GM12878 (cell line): ENCODE measurements around the gene AIFM3. TPM values are rescaled to one million over a fixed set of nuclear protein-coding genes. Genes with fewer than 3 reads are reported as not detected.

Experiments
- ATAC-seq: fragments of 200-7000 bp; cut with Tn5 transposase; 3 replicates; pipeline ENCODE4 v1.9.1; 2020; ENCODE audit warnings: mild to moderate bottlenecking, moderate library complexity
- BruUV-seq: library from RNA; stranded (reverse); fragments of 400-500 nt; replicated peaks from 2 replicates; lab custom pipeline; 2021; lab: Mats Ljungman, UMichigan
- CTCF ChIA-PET: fragments of 300-600 bp; sonication (Branson Sonifier 250); formaldehyde crosslinking; extraction: SDS; loops from one replicate; lab custom pipeline; 2021; ENCODE audit warnings: inconsistent platforms; lab: Yijun Ruan, JAX
- POLR2A ChIA-PET: fragments of 350-600 bp; formaldehyde crosslinking; extraction: SDS; loops from one replicate; lab custom pipeline; 2021; ENCODE audit warnings: inconsistent platforms; lab: Charles Lee
- RAD21 ChIA-PET: fragments of 300-600 bp; sonication (Branson Sonifier 250); formaldehyde crosslinking; loops from one replicate; lab custom pipeline; 2023; ENCODE audit warnings: antibody characterized with exemption; ENCODE audit not compliant: unreplicated experiment; lab: Charles Lee
- SMC1A ChIA-PET: fragments of 300-600 bp; sonication (Branson Sonifier 250); formaldehyde crosslinking; loops from one replicate; lab custom pipeline; 2023; ENCODE audit not compliant: unreplicated experiment, uncharacterized antibody; lab: Charles Lee
- DNase-seq: peaks from one replicate; pipeline ENCODE4 v3.0.0-alpha.2; 2011; ENCODE audit warnings: low read depth, low spot score
- FAIRE-seq: peaks from 3 replicates; lab custom pipeline; 2011; peaks lifted over from hg19 to GRCh38; lab: Jason Lieb, UNC
- H2AFZ ChIP-seq: 2 replicates; pipeline ENCODE4 v1.6.0; 2011; ENCODE audit warnings: low read depth, low read length, control low read depth; ENCODE audit not compliant: control insufficient read depth
- H3K27ac ChIP-seq: 2 replicates; pipeline ENCODE4 v1.5.1; 2011; ENCODE audit warnings: control low read depth; ENCODE audit not compliant: control insufficient read depth, insufficient read depth
- H3K27me3 ChIP-seq, 2 experiments: replicated peaks in 1 of 2; 2 replicates each; pipeline versions ENCODE4 v1.6.0 to v1.6.1; 2011; ENCODE audit warnings: low read length in 1 of 2; ENCODE audit not compliant: control insufficient read depth in 2 of 2, insufficient read depth in 2 of 2
- H3K36me3 ChIP-seq, 2 experiments: 2 replicates each; pipeline ENCODE4 v1.5.1; 2011; ENCODE audit warnings: low read length in 1 of 2; ENCODE audit not compliant: control insufficient read depth in 2 of 2, insufficient read depth in 2 of 2
- H3K4me1 ChIP-seq: 2 replicates; pipeline ENCODE4 v1.6.1; 2011; ENCODE audit warnings: mild to moderate bottlenecking, low read length, moderate library complexity, mixed read lengths; ENCODE audit not compliant: control insufficient read depth, insufficient read depth
- H3K4me2 ChIP-seq: 2 replicates; pipeline ENCODE4 v1.6.0; 2011; ENCODE audit warnings: control low read depth; ENCODE audit not compliant: control insufficient read depth, insufficient read depth
- H3K4me3 ChIP-seq: fragments of 200-600 bp; sonication (generic); 2 replicates; pipeline ENCODE4 v1.5.1; 2016
- H3K79me2 ChIP-seq: 2 replicates; pipeline ENCODE4 v1.6.0; 2011; ENCODE audit warnings: low read length; ENCODE audit not compliant: control insufficient read depth, insufficient read depth
- H3K9ac ChIP-seq: 2 replicates; pipeline ENCODE4 v1.8.0; 2011; ENCODE audit warnings: low read length, control low read depth, mixed read lengths; ENCODE audit not compliant: control insufficient read depth, insufficient read depth
- H3K9me3 ChIP-seq: replicated peaks from 3 replicates; pipeline ENCODE4 v1.5.1; 2011; ENCODE audit warnings: mild to moderate bottlenecking, low read length; ENCODE audit not compliant: control insufficient read depth, insufficient read depth
- H4K20me1 ChIP-seq: 2 replicates; pipeline ENCODE4 v1.6.0; 2011; ENCODE audit not compliant: control insufficient read depth, insufficient read depth
- BHLHE40 ChIP-seq, 2 experiments: fragments of 450-650 bp in 1 of 2; IDR thresholded peaks; 2 replicates each; pipeline ENCODE4 v1.6.1; 2011 to 2017; ENCODE audit warnings: low read depth in 2 of 2, borderline replicate concordance in 1 of 2, improper control_type of control experiment in 1 of 2, low read length in 1 of 2, mild to moderate bottlenecking in 1 of 2
- CBX3 ChIP-seq: fragments of 200-600 bp; sonication (generic); IDR thresholded peaks from 2 replicates; pipeline ENCODE4 v1.6.1; 2016; ENCODE audit warnings: low read depth, borderline replicate concordance
- CBX5 ChIP-seq: sonication (generic); IDR thresholded peaks from 2 replicates; pipeline ENCODE4 v1.6.1; 2016; ENCODE audit warnings: low read depth, moderate library complexity, mild to moderate bottlenecking, inconsistent platforms
- ETV6 ChIP-seq, 2 experiments: fragments of 450-650 bp in 1 of 2; IDR thresholded peaks in 1 of 2; conservative IDR thresholded peaks in 1 of 2; 2 replicates each; pipeline ENCODE4 v1.6.1; 2014; ENCODE audit warnings: antibody characterized with exemption in 1 of 2, borderline replicate concordance in 1 of 2, low read depth in 1 of 2, mild to moderate bottlenecking in 1 of 2, moderate library complexity in 1 of 2
- NR2C2 ChIP-seq: IDR thresholded peaks from 2 replicates; pipeline ENCODE4 v1.6.1; 2011; ENCODE audit warnings: borderline replicate concordance, low read depth; ENCODE audit not compliant: control insufficient read depth, insufficient read length
- SKIL ChIP-seq: fragments of 450-650 bp; IDR thresholded peaks from 2 replicates; pipeline ENCODE4 v1.6.1; 2017; ENCODE audit warnings: mild to moderate bottlenecking, low read depth, inconsistent platforms; ENCODE audit not compliant: poor library complexity, severe bottlenecking
- SUZ12 ChIP-seq: fragments of 200-600 bp; sonication (generic); IDR thresholded peaks from one replicate; pipeline ENCODE4 v1.6.1; 2018; ENCODE audit warnings: antibody characterized with exemption, mild to moderate bottlenecking; ENCODE audit not compliant: unreplicated experiment
- ZNF274 ChIP-seq: IDR thresholded peaks from one replicate; pipeline ENCODE4 v1.8.0; 2011; ENCODE audit not compliant: insufficient read length, insufficient read depth
- WGBS: methylation state at CpG from one replicate; pipeline ENCODE4 v1.1.6; 2016; ENCODE audit warnings: low lambda C conversion rate; ENCODE audit not compliant: insufficient replicate concordance, insufficient coverage; ENCODE audit errors: missing lambda C conversion rate; 5-methylcytosine and 5-hydroxymethylcytosine counted together
- in situ Hi-C: fragments of 300-500 bp; cut with MboI; formaldehyde crosslinking; loops from 9 replicates; pipeline ENCODE4 v1.14.3; 2018; ENCODE audit warnings: mixed read lengths
- intact Hi-C: fragments of 100-400 bp; cut with micrococcal nuclease; formaldehyde crosslinking; loops from one replicate; pipeline ENCODE4 v1.14.2; 2022; ENCODE audit not compliant: unreplicated experiment
- polyA plus RNA-seq, 11 experiments: library from polyadenylated mRNA; depleted of rRNA in 4 of 11; unstranded in 6 of 11; stranded (reverse) in 5 of 11; fragments of >200 nt; fragmentation: Nextera tagmentation in 4 of 11; fragmentation: Illumina TruSeq in 1 of 11; extraction: Ambion mirVana in 4 of 11; extraction: Trizol in 1 of 11; gene quantifications; 1 replicate in 1 of 11; 2 replicates in 10 of 11; pipeline versions ENCODE4 v1.2.1 to v1.2.3, GENCODE V29; 2011 to 2016; ENCODE audit warnings: inconsistent platforms in 2 of 11, missing spikeins in 2 of 11, low read depth in 1 of 11
- total RNA-seq, 4 experiments: library from RNA; depleted of rRNA in 3 of 4; stranded (reverse); fragments of >200 nt in 3 of 4; fragmentation: Illumina TruSeq in 1 of 4; extraction: Trizol in 1 of 4; gene quantifications; 2 replicates each; pipeline versions ENCODE4 v1.2.1 to v1.2.3, GENCODE V29; 2013 to 2021

The AIFM3 gene
- total and polyA plus RNA-seq, 10 of the 15 experiments (the other 5 are each of a cell fraction or from before 2014, with no cell fraction given): 0.06 to 0.34 (median 0.21) TPM; not detected in 6

GRCh38 chr22:20964799-20965103 lies 2.3 kb upstream of the AIFM3 start (continued):
- TF ChIP-seq SKIL (no peak), NR2C2 (no peak), ETV6 (conservative IDR thresholded peaks at IDR 0.05 in 1 of 2, IDR thresholded peaks at IDR 0.05 in 1 of 2; ENCODE audit: borderline replicate concordance in 1 of 2, low read depth in 1 of 2) (no peak), CBX3 (no peak)

- no peak overlapping the region for H3K4me2 ChIP-seq
- WGBS: 31% methylated on average over 22 of the region's 65 CpGs
- no peaks in the 10 kb centered on the region for H3K36me3 ChIP-seq
- H3K9me3 ChIP-seq: no peaks in the 10 kb centered on the region
- no peaks in the 10 kb centered on the region for H3K79me2 ChIP-seq
- peaks cover 3% of the 10 kb centered on the region for H3K4me1 ChIP-seq
- H3K4me3 ChIP-seq: no peak overlapping the region
- H3K27ac ChIP-seq: no peak overlapping the region
- ChIA-PET RAD21 (no interaction called here), SMC1A (no interaction called here), POLR2A (no interaction called here), CTCF (no interaction called here)
- DNase-seq: no peak
- no peak for FAIRE-seq
- TF ChIP-seq BHLHE40 (IDR thresholded peaks at IDR 0.05; ENCODE audit: borderline replicate concordance in 1 of 2, low read depth in 2 of 2, low read length in 1 of 2) (peak in 1 of 2 experiments; percentile 13; a peak in 1 of 4 replicates), ZNF274 (no peak), SUZ12 (peak; percentile 80), CBX5 (no peak)
- BruUV-seq: no TSS peak
- intact Hi-C loops (no loop called here), in situ Hi-C loops (no loop called here)
- ATAC-seq: no peak
- peaks cover 2 to 4% of the 10 kb centered on the region in 2 experiments; a peak in 3 of 4 replicates for H3K27me3 ChIP-seq
- H2AFZ ChIP-seq: no peak overlapping the region
- no peak overlapping the region for H3K9ac ChIP-seq
- H4K20me1 ChIP-seq: no peaks in the 10 kb centered on the region; the same call in 1 of the 2 replicates
Measured at GRCh38 chr22:20965104-20965887, 1.8 kb upstream of the AIFM3 start.
